A549 treated with dexamethasone at 1 μM for 4 hours (cell line): ENCODE measurements around the gene DPH1. TPM values are rescaled to one million over a fixed set of nuclear protein-coding genes. Genes with fewer than 3 reads are reported as not detected.

Experiments used
- total RNA-seq: library from RNA; stranded (reverse); fragments of 200-300 nt; extraction: Qiagen RNA extraction; gene quantifications from 5 replicates; pipeline ENCODE4 v1.2.3, GENCODE V29; 2022

The DPH1 gene
- 37.1 to 47.5 TPM (median 43.8 TPM) in 5 replicates for total RNA-seq

DNA sequence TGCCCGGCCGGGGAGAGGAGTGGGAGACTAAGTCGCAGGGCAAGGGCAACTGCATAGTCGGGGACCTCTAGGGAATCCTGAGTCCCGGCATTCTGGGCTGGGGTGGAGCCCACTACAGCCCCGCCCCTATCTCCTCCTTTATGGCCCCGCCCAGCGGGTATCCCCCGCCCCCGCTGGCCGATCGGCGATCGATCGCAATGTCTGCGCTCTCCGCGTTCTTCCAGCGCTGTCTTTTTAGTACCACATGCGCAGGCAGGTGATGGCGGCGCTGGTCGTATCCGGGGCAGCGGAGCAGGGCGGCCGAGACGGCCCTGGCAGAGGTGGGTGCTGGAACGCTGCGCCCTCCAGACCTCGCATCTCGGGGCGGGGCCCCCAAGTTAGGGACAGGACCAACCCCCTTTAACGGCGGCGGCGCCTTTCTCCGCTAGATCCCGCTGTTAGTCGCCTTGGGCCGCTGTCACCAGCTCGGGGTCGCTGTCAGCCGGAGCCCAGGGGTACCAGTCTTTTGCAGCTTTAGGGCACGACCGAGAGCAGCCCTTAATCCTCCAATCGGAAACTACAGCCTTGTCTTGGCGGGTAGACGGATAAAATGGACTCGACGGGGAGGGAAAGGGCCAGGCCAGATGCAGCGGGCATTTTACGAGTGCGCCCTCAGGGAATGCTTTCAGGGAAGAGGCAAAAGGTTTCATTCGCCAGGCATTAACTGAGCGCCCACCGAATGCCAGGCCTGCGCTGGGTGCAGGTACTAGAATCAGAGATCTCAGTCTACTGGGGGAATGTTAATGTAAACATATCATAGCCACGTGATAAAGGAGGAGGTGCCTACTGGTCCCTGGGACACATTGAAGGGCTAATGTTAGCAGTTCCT is at the start of gene DPH1:
Gene DPH1 (plus strand): TSS at position 243 of the 868 bp plus-strand sequence. CDS start 17 bp downstream, at position 260.

GRCh38 chr17:2025220-2025621 is 4.7 kb upstream of the DPH1 start, which contains the start of gene RTN4RL1:
RTN4RL1 (minus strand) TSS chr17:2025334; CDS start chr17:2024865, 469 bp downstream.

DNA sequence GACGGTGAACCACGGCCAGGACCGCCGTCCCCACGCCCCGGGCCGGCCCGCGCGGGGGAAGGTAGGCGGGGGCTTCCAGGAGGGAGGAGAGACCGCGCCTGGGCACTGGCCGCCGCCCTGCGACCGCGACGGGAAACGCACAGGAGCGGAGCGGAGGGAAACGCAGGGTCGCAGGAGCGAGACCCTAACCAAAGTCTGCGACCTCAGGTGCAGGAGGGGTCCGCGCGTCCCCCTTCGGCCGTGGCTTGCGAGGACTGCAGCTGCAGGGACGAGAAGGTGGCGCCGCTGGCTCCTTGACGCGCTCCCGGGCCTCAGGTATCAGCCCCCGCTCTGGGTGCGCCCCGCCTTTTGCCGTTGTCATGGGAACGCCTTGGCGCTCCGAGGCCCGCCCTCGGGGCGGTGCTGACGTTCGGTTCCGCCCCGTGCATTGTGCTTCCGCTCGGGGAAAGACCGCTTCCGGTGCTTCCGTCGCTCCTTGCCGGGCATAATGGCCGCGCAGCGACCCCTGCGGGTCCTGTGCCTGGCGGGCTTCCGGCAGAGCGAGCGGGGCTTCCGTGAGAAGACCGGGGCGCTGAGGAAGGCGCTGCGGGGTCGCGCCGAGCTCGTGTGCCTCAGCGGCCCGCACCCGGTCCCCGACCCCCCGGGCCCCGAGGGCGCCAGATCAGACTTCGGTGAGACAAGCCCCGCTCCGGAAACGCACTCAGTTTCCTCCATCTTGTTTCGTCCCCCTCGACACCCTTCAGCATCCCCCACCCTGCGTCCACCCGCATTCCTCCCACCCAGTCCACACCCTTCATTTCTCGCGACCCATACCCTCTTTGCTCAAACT is 11.8 kb downstream of the DPH1 start, which contains the start of gene OVCA2:
Gene OVCA2 (plus strand): TSS at position 462 of the 829 bp plus-strand sequence. CDS start 26 bp downstream, at position 488.

DNA sequence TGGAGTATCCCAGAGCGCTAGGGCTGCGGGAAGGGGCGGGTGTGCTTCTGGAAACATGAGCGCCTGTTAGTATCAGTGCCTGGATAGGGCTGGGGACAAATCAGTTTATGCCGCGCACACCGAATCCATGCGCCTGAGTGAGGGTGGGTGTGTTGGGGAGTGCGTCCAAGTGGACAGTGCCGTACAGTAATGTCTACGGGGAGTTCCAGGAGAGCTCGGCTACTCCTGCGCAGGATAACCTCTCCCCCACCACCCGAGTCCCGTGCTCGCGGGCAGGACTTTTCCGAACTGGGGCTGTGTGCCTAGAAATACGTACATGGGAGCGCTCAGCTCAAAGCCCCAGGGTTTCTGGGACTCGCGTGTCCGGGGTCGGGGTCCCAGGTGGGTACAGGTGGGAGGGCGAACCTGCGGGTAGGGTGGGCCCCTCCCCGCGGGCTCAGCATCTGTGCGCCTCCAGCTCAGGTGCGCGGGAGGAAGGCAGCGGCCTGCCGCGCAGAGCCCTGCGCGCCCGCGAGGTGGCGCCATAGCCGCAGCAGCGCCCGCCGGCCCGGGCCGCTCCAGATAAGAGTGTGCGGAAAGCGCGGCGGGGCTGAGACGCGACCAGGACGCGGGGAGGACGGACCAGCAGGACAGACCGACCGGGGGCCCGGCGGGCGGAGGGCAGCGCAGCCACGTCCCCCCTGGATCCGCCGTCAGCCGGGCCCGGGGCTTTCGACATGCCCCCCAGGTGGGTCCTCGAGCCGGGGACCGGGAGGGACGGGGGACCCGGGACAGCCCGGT is 24.7 kb downstream of the DPH1 start, which contains the start of gene HIC1:
Gene HIC1 (plus strand): TSS at position 592 of the 780 bp plus-strand sequence. CDS start 1,588 bp downstream, outside the sequence.

Other genes starting within 250 kb of the DPH1 start
- gene SMYD4, start 200.3 kb upstream of the DPH1 start, total RNA-seq: 7.8 to 10.3 TPM (median 9.8 TPM) in 5 replicates
- 60.0 to 82.3 TPM (median 70.3 TPM) in 5 replicates for gene RPA1, start 200.1 kb upstream of the DPH1 start, total RNA-seq
- gene RTN4RL1, start 4.8 kb upstream of the DPH1 start, total RNA-seq: 14.3 to 25.4 TPM (median 21.8 TPM) in 5 replicates
- gene OVCA2, start 11.9 kb downstream of the DPH1 start, total RNA-seq: 55.0 to 85.4 TPM (median 75.7 TPM) in 5 replicates
- gene HIC1, start 24.9 kb downstream of the DPH1 start, total RNA-seq: 0.56 to 1.8 TPM (median 1.5 TPM) in 5 replicates